Fibroblast of upper back skin (primary cell): ENCODE data around the gene PDE4A.
"Not testable (repeated sequence)": the region's sequence is repeated elsewhere in the genome, so short reads cannot be mapped to it uniquely, and the experiment has no call there.

Experiments used
- DNase-seq: peaks from one replicate; pipeline ENCODE4 v3.0.0-alpha.2; 2013

The PDE4A gene

DNA sequence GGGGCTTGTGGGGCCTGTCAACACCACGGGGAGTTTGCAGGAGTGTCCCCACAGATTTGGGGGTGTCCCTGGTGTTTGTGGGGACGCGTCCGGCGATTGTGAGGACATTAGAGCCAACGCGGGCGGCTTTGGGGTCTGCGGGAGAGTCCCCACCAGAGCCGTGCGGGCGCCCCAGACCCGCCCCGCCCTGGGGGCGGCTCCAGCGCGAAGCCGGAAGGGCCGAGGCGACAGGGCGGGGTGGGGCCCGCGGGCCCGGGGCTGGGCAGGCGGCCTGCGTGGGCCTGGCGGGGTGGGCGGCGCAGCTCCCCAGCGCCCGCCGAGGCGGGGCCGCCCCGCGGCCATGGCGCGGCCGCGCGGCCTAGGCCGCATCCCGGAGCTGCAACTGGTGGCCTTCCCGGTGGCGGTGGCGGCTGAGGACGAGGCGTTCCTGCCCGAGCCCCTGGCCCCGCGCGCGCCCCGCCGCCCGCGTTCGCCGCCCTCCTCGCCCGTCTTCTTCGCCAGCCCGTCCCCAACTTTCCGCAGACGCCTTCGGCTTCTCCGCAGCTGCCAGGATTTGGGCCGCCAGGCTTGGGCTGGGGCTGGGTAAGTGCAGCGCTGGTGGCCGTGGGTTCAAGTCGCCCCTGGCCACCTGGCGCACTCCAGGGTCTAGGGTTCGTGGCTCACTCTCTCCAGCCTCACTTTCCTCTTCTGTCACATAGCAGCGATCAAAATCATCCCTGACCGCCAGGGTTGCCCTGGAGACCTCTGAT is 10.3 kb downstream of the PDE4A start:
- DNase-seq, result no peak

GRCh38 chr19:10431254-10431942 is 11.1 kb downstream of the PDE4A start:
- no peak for DNase-seq

DNA sequence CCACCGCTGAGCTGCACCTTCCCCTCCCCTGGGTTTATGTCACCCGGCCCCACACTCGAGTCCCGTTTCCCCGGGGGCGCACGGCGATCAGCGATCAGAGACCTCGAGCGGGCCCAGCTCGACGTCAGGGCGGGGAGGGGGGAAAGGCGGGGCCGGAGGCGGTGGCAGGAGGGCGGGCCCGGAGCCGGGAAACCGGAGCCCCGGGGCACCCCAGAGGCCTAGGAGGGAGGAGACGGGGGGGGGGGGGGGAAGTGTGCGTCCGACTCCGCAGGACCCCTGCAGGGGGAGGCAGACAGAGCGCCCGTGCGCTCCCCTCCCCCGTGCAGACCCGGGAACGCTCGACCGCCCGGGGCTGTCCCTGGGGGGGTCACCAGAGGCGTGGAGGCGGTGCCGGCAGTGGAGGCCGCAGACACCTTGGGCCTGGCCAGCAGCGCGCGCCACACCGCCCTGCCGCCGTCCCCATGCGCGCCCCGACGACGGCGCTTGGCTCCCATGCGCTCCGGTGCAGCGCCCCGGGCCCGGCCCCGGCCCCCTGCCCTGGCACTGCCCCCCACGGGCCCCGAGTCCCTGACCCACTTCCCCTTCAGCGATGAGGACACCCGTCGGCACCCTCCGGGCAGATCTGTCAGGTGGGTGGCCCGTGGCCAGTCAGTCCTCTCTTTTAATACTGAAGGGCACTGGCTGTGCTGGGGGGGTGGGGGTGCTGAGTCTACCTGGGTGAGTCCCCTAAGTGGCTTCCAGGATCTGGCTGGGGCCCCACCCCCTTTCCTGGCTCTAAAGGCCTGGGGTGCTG is 11.8 kb downstream of the PDE4A start:
- DNase-seq, result no peak

- DNase-seq, result no peak
Observed at GRCh38 chr19:10432736-10433130, 12.4 kb downstream of the PDE4A start.

DNA sequence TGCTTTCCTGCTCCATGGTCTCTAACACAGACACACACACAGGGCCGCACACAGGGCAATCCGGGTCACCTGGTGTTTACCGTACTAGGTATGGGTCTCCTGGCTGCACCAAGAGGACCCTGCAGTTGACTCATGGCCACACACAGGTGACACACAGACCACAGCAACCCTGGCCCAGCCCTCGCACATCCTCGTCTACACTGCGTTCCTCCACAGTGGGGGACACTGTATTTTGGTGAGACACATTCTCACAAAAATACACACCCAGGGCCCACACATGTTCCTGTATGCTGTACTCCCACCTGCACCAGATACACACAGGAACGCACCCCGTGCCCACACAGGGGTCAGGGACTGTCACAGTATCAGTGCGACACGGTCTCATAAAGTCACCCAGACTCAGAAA is 12.8 kb downstream of the PDE4A start:
- no peak for DNase-seq

- DNase-seq, result no peak
Observed at GRCh38 chr19:10439588-10439987, 19.2 kb downstream of the PDE4A start.

DNA sequence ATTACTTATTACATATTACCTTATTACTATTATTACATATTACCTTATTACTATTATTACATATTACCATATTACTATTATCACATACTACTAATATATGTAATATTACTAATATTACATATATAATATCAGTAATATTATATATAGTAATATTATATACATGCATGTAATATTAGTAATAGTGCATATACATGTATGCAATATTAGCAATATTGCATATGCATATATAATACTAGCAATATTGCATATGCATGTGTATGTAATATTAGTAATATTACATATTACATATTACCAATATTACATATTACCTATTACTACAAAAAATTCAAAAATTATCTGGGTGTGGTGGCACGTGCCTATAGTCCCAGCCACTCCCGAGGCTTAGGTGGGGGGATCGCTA is 22.4 kb downstream of the PDE4A start:
- DNase-seq, result no peak

- no peak for DNase-seq
Observed at GRCh38 chr19:10449037-10449436, 28.7 kb downstream of the PDE4A start.

GRCh38 chr19:10450191-10450852 is 30.0 kb downstream of the PDE4A start:
- no peak for DNase-seq

GRCh38 chr19:10450853-10451609 is 30.7 kb downstream of the PDE4A start:
- DNase-seq, result no peak

GRCh38 chr19:10452726-10453618 is 32.6 kb downstream of the PDE4A start:
- no peak for DNase-seq

DNA sequence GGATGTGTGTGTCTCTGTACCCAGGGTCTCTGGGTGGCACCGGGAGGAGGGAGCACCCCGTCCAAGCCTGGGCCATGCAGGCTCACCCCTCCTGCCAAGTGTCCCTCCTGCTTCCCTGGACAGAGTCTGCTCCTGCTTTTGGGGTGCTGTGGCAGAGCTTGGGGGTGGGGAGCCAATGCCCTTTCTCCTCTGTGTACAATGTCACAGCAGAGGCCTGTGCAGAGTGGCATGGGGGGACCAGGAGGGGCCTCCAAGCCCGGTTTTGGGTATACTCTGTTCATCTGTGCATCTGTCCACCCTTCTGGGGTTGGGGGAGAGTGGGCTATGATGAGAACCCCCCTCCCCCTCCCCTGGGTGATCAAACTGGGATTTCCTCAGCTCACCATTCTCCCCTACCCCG is 33.5 kb downstream of the PDE4A start:
- DNase-seq, result no peak

DNA sequence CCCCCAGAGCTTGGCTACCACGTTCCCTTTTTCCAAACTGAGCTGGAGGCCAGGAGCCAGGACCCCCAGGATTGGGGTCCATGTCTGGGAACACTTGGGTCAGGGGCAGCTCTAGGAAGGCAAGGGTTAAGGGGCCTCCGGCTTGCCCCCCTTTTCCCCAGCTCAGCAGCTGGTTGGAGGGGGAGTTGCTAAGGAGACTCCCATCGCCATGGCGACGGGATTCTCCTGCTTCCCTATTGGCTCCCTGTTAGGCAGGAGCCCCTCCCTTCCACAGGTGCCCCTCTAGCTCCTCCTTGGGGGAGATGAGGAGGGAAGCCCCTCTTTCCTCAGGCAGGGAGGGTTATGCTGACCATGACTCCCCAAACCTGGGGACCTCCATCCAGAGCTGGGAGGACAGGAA is 33.9 kb downstream of the PDE4A start:
- DNase-seq, result no peak

DNA sequence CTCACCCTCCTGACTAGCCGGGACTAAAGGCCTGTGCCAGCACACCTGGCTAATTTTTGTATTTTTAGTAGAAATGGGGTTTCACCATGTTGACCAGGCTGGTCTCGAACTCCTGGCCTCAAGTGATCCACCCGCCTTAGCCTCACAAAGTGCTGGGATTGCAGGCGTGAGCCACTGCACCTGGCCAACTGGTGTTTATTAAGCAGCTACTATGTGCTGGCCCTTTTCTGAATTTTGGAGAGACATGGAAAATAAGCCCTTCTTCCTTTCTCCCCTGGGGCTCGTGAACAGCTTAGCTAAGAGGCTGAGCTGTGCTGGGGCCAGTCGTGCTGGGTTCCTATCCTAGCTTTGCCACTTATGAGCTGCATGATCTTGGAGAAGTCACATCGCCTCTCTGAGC is 38.4 kb downstream of the PDE4A start:
- not testable (repeated sequence) for DNase-seq

DNA sequence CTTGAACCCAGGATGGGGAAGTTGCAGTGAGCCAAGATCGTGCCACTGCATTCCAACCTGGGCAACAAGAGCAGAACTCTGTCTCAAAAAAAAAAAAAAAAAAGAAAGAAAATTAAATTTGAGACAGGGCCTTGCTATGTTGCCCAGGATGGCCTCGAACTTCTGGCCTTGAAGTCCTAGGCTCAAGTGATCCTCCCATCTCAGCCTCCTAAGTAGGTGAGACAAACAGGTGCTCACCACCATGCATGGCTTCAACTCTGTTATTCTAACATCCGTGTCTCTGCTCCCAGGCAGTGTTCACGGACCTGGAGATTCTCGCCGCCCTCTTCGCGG is 40.3 kb downstream of the PDE4A start:
- no peak for DNase-seq

- peak; percentile 89 for DNase-seq
Observed at GRCh38 chr19:10461047-10461949, 41.0 kb downstream of the PDE4A start.

DNA sequence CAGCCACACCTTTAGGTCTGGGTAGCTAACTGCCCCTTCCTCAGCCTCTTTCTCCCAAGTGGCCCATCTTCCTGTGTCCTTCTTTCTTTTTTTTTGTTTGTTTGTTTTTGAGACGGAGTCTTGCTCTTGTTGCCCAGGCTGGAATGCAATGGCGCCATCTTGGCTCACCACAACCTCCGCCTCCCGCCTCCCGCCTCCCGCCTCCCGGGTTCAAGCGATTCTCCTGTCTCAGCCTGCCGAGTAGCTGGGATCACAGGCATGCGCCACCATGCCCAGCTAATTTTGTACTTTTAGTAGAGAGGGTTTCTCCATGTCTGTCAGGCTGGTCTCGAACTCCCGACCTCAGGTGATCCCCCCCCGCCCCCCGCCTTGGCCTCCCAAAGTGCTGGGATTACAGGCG is 41.7 kb downstream of the PDE4A start:
- DNase-seq, result not testable (repeated sequence)

DNA sequence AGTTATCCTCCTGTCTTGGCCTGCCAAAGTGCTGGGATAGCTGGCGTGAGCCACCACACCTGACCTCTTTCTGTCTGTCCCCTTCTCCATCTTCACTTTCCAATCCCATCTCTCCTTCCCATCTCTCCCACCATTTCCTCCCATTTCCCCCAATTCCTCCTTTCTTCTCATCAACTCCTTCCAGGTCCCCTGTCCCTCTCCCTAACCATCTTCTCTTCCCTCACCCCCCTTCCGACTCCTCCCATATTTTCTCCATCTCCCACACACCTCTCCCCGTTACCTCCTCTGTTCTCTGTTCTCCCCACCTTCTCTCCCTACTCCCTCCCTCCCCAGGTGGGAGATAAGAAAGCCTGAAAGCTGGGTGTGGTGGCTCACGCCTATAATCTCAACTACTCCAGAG is 42.2 kb downstream of the PDE4A start:
- no peak for DNase-seq

GRCh38 chr19:10464456-10464855 is 44.1 kb downstream of the PDE4A start:
- no peak for DNase-seq

DNA sequence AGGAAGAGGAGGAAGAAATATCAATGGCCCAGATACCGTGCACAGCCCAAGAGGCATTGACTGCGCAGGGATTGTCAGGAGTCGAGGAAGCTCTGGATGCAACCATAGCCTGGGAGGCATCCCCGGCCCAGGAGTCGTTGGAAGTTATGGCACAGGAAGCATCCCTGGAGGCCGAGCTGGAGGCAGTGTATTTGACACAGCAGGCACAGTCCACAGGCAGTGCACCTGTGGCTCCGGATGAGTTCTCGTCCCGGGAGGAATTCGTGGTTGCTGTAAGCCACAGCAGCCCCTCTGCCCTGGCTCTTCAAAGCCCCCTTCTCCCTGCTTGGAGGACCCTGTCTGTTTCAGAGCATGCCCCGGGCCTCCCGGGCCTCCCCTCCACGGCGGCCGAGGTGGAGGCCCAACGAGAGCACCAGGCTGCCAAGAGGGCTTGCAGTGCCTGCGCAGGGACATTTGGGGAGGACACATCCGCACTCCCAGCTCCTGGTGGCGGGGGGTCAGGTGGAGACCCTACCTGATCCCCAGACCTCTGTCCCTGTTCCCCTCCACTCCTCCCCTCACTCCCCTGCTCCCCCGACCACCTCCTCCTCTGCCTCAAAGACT is 46.9 kb downstream of the PDE4A start:
- no peak for DNase-seq
